Measurements from ENCODE around the gene GTF2H1.
"Not testable (repeated sequence)": the region's sequence is repeated elsewhere in the genome, so short reads cannot be mapped to it uniquely, and the experiment has no call there.

The GTF2H1 gene

DNA sequence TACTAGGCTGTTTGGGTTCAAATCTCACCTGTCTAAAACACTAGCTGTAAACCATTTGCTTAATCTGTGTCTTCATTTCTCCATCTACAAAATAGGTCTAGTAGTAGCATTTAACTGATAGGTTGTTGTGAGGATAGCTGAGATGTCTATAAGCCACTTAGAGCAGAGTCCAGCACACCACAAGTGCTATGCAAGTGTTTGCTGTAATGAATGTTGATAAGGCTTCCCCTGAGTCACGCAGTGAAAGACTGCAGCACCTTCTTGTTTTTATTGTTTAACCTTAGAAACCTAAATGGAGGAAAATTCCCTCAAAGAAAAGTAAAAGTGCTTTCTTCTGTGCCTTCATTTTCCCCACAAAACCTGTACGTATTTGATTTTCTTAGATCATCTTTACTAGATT is 48.9 kb downstream of the GTF2H1 start:
- no peak for FAIRE-seq

DNA sequence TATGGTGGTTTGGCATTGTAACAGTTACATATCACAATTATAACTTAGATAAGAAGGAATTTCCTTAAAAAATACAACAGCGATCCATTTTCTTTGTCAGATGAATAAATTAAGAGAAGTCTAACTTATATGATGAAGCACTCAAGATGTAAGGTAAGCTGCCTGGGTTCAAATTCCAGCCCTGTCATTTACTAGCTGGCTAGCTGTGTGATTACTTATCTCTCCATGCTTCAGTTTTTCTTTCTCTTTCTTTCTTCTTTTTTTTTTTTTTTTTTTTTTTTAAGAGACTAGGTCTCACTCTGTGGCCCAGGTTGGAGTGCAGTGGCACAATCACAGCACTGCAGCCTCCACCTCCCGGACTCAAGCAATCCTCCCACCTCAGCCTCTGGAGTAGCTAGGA is 49.8 kb downstream of the GTF2H1 start:
- DNase-seq (ENCODE audit: insufficient read length, low spot score) (no peak), FAIRE-seq (no peak)

More for the DNA sequence above, 48.9 kb downstream of the GTF2H1 start:
- no peak for DNase-seq (ENCODE audit: insufficient read length, low spot score)

DNA sequence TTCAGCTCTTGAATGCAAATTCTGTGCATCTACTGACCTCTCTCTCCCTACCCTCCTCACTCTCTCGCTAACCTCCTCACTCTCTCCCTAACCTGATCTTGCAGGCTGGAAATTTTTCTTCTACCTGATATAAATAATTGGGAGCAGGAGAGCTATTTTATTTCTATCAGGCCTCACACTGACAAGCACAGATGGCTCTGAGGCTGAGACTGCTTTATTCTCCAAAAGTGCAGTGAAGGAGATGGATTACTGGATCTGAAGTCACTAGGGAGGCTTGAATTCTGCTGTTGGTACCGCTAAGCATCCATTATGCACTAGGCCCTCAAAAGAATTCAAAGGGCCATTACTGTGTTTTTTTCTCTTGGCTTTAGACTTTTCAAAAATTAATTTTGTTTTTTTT is 52.6 kb downstream of the GTF2H1 start:
- DNase-seq (ENCODE audit: insufficient read length, low spot score) (no peak), FAIRE-seq (no peak)

DNA sequence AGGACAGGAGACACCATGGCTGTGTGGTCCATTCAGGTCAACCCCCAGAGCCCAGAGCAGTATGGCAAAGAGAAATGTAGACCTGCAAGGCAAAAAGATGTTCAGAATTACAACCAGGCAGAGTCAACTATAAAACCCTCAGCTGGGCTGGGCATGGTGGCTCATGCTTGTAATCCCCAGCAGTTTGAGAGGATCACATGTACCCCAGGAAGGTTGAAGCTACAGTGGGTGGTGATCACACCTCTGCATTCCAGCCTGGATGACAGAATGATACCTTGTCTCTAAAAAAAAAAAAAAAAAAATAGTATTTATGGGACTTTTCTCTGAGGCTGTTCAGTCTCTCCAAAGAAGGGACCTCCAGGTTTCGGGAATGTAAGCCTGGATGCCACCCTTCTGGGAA is 53.6 kb downstream of the GTF2H1 start:
- FAIRE-seq (no peak), DNase-seq (ENCODE audit: insufficient read length, low spot score) (no peak)

DNA sequence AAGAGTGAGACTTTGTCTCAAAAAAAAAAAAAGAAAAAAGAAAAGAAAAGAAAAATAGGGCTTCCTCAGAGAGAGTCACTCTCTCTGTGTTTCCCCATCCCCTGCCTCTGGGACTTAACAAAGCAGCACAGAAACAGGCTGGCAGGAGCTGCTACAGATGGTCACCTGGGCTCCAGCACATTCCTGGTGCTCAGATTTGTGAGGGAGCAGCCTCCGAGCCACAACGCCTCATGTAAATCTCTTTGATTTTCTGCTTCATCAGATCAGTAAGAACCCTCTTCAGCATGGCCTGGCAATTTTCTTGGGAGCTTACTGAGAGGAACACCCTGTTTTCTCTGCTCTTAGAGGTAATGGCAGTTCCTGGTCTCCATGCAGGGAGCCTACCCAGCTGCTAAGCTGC is 56.8 kb downstream of the GTF2H1 start:
- DNase-seq (ENCODE audit: insufficient read length, low spot score) (no peak), FAIRE-seq (no peak)

DNA sequence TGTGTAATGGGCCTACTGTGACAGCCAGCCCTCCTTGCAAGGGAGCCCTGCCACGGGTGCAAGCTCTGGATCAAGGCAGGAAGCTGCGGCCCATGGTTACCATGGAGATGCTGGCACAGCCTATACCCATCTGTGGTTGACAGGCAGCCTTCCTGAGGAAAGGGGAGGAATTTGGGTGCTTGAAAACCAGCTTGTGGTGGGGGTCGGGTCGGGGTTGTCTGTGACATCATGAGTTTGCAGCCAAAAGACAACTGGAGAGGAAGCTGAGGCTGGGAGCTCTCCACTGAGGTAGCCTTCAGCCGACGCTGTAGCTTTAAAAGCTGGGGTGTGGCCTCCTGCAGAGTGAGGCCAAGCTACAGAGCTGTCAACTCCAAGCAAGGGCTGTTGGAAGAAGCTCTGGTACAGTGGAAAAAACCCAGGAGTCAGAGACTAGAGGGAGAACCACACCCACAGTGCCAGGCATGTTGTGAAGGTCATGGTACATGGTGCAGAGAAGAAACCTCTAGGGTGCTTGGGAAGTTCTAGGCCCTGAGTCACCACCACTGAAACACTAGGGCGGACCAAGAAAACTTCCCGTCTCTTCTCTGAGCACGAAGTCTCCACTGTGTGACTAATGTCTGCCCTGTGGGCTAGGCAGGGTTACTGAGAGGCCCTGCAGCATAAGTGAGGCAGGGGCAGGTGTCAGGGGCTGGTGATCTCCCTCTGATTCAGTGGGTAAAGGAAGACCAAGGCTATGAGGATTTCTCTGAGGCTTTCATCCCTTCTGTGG is 61.2 kb downstream of the GTF2H1 start:
- peak; percentile 45 for DNase-seq (ENCODE audit: insufficient read length, low spot score)
- peak; percentile 11 for FAIRE-seq

DNA sequence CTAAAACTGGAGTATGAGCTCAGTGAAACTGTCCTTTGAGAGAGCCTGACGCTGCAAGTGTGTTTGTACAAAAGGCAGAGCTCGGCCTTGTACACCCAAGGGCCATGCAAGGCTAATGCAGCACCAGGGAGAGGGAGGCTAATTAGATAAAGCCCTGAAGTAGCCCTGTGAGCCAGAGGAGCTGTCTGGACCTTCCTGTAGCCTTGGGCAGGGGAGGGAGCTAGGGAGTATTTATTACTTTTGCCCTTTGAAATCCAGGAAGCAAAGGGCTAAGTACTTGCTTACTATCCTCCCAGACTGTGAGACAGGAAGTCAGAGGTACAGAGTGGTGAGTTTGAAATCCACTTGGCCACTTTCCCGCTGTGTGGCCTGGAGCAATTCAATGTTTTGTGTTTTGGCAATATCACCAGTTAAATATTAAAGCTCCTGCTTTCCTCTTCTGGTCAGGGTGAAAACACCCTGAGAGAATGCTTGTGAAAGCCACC is 61.8 kb downstream of the GTF2H1 start:
- DNase-seq (ENCODE audit: insufficient read length, low spot score) = peak; percentile 36
- FAIRE-seq = peak; percentile 89

DNA sequence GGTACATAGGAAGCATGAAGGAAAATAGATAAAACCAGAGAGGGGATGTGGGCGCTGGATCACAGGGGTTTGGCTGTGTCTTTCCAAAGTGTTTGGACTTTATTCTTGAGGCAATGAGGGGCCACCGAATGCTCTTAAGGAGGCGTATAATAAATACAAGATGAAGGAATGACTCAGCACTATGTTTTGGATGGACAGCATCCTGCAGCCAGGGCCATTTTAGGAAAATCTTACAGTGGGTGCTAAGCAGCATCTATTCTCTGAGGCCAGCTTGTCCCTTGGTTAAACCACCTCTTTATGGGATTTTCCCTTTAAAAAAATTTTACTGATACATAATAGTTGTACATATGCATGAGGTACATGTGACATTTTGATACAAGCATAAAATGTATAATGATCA is 67.7 kb downstream of the GTF2H1 start:
- FAIRE-seq (no peak), DNase-seq (ENCODE audit: insufficient read length, low spot score) (no peak)

DNA sequence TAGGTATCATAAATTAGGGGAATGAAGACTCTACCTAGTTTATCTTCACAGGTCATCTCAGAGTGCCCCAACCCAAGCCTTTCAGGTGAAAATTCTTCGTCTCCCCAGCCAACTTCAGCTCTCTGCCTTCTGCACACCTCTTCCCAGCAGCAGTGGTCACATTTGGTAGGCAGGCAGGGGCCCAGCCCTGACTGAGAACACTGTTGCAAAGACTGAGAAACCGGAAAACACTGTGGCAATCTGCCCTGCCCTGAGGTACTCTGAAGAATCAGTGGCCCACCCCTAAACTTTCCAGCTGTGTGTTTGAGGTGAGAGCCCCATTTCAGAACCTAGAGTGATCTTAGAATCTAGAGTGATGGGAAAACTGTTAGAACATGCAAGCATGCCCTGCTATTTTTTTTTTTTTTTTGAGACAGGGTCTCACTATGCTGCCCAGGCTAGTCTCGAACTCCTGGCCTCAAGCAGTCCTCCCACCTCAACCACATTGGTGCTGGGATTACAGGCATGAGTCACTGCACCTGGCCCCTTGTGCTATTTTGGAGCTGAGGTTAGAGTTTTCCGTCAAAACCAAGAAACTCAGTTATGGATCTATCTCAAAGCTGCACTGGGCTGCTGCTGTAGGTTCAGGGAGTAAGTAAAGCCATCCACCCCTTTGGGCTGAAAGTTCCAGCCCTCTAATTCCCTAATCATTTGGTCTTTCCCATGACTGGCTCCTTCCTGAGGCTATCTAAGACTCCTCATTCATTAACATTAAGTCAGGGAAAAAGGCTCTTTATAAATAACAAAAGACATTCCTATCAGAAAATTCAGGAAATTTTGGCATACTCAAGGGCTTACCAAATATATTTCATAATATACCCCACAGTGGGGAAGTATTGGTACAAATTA is 70.3 kb downstream of the GTF2H1 start:
- no peak for DNase-seq (ENCODE audit: insufficient read length, low spot score)
- no peak for FAIRE-seq

DNA sequence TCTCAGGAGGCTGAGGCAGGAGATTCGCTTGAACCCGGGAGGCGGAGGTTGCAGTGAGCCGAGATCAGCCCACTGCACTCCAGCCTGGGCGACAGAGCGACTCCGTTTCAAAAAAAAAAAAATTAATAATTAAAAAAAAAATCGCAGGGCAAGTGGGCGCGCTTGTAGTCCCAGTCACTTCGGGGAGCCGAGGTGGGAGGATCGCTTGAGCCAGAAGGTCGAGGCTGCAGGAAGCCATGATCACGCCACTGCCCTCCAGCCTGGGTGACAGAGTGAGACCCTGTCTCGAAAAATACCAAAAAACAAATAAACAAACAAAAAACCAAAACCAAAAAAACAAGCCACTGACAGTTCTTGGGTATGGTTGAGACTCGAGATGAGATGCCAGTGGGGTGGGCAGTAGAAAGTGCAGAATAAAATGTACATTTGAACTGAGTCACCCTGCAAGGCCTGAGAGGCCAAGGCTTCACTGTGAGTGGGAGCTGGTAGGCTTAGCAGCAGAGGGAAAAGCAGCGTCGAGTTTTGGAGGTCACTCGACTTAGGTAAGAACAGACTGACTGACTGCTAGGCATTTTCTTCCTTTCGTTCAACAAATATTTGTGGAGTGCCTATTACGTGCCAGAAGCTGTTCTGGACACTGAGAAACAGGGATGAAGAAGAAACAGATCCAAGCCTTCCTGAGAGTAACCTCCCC is 71.4 kb downstream of the GTF2H1 start:
- FAIRE-seq = peak; percentile 8
- DNase-seq (ENCODE audit: insufficient read length, low spot score) = no peak

DNA sequence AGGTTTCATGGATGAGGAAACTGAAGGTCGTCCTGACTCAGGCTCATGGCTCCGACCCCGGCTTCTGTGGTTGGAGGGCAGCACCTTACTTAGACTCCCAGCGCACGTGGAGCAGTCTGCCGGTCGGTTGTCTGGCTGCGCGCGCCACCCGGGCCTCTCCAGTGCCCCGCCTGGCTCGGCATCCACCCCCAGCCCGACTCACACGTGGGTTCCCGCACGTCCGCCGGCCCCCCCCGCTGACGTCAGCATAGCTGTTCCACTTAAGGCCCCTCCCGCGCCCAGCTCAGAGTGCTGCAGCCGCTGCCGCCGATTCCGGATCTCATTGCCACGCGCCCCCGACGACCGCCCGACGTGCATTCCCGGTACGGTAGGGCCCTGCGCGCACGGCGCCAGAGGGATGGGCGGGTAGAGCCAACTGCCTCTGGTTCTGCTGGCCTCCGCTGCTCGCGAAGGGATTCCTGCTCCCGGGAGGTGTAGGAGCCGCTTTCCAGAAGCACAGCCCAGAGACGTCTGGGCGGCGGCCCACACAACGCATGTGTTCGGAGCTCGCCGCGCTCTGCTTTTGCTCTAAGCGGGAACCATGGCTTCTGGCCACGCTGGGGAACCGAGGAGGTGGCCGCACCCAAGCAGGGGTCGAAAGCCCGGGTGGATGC is 72.0 kb downstream of the GTF2H1 start, which contains the start of gene LDHA:
Gene LDHA (plus strand): TSS at position 289 of the 653 bp plus-strand sequence. CDS start 2,280 bp downstream, outside the sequence.
- DNase-seq (ENCODE audit: insufficient read length, low spot score) = peak; percentile 72

DNA sequence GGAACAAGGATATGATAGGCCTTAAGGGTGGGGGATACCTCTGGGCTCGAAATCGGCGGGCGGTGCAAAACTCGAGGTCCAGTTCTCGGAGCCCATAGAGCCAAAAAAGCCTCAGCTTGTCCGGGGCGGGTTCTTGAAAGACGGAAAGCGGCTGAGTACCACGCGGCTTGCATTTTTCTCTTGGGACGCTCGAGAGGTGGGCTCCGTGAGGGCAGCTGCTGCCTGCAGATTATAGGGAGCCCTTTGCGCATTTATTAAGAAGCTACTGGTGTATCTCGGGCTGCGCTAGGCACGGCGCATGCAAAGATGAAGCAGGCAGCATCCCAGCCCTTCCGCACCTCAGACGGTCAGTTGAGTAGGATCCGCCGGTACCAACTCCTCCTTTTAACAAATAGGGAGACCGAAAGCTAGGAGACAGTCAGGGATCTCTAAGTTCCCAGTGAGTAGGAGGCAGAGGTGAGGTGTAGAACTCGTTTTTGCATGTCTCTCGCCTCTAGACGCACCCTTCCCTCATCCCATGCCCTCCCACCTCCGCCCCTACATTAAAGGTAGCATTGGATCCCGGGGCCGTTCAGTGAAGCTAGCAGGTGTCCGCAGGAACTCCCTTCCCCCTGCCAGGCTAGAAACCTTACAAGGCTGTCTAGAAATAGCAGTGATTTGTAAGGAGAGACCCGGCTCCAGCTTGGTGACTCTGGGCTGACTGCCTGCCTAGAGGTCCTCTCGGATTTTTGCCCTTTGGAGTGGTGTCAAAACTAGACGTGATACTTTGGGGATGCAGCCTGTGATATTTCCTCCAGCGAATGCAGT is 72.8 kb downstream of the GTF2H1 start:
- DNase-seq (ENCODE audit: insufficient read length, low spot score) = no peak

More for the DNA sequence above, 72.0 kb downstream of the GTF2H1 start, which contains the start of gene LDHA:
- FAIRE-seq = peak; percentile 82

DNA sequence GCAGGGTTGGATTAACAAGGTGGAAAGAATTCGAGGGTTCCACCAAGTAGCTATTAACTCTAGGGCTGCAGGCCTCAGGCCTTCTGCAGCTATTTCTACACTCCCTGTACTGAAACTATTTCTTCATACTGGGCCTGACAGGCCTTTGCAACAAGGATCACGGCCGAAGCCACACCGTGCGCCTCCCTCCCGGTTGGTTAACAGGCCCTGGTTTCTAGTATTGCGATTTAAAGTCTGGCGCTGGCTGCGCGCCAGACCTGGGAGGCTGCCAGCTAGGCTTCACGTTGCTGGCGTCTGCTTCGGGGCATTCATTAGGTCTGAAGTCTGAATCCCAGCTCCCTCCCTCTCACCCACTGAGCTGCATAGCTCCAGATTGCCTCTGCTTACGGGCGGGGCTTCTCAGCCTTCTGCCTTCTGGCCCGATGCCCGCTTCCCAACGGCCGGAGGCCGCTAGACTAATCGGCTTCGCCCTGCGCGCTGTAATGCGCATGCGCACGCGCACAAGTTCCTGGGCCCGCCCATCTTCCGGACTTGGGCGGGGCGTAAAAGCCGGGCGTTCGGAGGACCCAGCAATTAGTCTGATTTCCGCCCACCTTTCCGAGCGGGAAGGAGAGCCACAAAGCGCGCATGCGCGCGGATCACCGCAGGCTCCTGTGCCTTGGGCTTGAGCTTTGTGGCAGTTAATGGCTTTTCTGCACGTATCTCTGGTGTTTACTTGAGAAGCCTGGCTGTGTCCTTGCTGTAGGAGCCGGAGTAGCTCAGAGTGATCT is 73.6 kb downstream of the GTF2H1 start:
- FAIRE-seq (peak; percentile 87), DNase-seq (ENCODE audit: insufficient read length, low spot score) (peak; percentile 76)

More for the DNA sequence above, 72.8 kb downstream of the GTF2H1 start:
- no peak for FAIRE-seq

DNA sequence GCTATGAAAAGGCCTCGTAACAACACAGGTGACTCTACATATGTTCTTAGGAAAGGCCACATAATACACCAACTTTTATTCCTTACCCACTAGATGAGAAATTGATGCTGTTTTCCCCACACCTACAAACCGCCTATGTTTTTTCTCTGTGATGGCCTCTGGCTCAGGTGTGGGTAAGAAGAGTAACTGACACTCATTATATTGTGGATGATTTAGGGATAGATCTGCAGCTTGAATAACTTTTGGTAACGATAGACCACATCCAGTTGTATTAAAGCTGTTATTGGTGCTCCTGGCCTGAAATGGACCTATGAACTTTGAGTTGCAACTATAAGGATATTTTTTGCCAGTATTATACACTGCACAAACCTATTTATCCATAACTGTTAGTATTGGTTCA is 75.6 kb downstream of the GTF2H1 start:
- FAIRE-seq (no peak), DNase-seq (ENCODE audit: insufficient read length, low spot score) (no peak)

DNA sequence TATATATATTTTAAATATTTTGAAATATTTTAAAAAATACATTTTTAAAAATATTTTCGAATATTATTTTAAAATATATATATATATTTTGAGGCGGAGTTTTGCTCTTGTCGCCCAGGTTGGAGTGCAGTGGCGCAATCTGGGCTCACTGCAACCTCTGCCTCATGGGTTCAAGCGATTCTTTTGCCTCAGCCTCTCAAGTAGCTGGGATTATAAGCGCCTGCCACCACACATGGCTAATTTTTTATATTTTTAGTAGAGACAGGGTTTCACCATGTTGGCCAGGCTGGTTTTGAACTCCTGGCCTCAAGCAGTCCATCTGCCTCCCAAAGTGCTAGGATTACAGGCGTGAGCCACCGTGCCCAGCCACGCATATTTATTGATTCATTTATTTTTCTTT is 78.7 kb downstream of the GTF2H1 start:
- not testable (repeated sequence) for FAIRE-seq; DNase-seq (ENCODE audit: insufficient read length, low spot score)

DNA sequence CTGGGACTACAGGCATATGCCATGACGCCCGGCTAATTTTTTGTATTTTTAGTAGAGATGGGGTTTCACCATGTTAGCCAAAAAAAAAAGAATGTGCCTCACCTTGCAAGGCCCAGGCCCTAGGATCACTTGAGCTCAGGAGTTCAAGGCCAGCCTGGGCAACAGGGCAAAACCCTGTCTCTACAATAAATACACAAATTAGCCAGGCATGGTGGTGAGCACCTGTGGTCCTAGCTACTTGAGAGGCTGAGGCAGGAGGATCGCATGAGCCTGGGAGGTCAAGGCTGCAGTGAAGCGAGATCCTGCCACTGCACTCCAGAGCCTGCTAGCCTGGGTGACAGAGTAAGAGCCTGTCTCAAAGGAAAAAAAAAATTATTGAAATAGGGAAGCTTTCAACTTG is 81.7 kb downstream of the GTF2H1 start:
- FAIRE-seq (no peak), DNase-seq (ENCODE audit: insufficient read length, low spot score) (no peak)

DNA sequence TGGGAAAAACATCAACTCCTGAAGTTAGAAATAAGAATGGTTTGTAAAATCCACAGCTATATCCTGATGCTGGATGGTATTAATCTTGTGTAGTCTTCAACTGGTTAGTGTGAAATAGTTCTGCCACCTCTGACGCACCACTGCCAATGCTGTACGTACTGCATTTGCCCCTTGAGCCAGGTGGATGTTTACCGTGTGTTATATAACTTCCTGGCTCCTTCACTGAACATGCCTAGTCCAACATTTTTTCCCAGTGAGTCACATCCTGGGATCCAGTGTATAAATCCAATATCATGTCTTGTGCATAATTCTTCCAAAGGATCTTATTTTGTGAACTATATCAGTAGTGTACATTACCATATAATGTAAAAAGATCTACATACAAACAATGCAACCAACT is 85.0 kb downstream of the GTF2H1 start:
- DNase-seq (ENCODE audit: insufficient read length, low spot score); FAIRE-seq: not testable (repeated sequence)

DNA sequence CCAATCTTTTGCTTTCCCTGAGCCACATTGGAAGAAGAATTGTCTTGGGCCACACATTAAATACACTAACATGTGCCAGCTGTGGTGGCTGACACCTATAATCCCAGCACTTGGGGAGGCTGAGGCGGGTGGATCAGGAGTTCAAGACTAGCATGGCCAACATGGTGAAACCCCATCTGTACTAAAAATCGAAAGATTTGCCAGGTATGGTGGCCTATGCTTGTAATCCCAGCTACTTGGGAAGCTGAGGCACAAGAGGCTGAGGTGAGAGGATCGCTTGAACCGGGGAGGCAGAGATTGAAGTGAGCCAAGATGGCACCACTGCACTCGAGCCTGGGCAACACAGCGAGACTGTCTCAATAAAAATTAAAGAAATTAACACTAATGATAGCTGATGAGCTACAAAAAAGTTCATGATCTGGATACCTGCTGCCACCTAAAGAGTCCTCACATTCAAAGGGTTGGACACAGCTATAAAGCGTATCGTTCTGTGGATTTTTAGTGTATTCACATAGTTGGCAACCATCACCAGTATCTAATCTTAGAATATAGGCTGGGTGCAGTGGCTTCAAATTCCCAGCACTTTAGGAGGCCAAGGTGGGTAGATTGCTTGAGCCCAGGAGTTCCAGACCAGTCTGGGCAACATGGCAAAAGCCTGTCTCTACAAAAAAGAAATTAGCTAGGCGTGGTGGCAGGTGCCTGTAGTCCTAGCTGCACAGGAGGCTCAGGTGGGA is 86.4 kb downstream of the GTF2H1 start:
- no peak for DNase-seq (ENCODE audit: insufficient read length, low spot score)

More for the DNA sequence above, 86.4 kb downstream of the GTF2H1 start:
- FAIRE-seq = no peak

Measured in GM19239 (cell line).